Activated B cell treated with CpG ODN at 0.5 μM for 24 hours (primary cell): Measurements from ENCODE around the gene HLTF. TPM values are rescaled to one million over a fixed set of nuclear protein-coding genes. Genes with fewer than 3 reads are reported as not detected.

Experiments used
- ATAC-seq: fragments of 200-7000 bp; cut with Tn5 transposase; one replicate; pipeline ENCODE4 v1.10.0; 2021; ENCODE audit warnings: low read depth, mild to moderate bottlenecking, moderate library complexity
- CTCF ChIA-PET: fragments of 350-600 bp; sonication (Branson Sonifier 250); formaldehyde crosslinking; loops from one replicate; lab custom pipeline; 2021; ENCODE audit warnings: antibody characterized with exemption; lab: Charles Lee
- POLR2A ChIA-PET: fragments of 350-600 bp; sonication (Branson Sonifier 250); formaldehyde crosslinking; loops from one replicate; lab custom pipeline; 2021; ENCODE audit warnings: antibody characterized with exemption; lab: Charles Lee
- DNase-seq: peaks from one replicate; pipeline ENCODE4 v3.0.0; 2022
- H3K27ac Mint-ChIP-seq: one replicate; pipeline ENCODE4 v1.8.0; 2020; ENCODE audit warnings: mixed read lengths
- H3K27me3 Mint-ChIP-seq: one replicate; pipeline ENCODE4 v1.8.0; 2021; ENCODE audit warnings: mixed read lengths
- H3K36me3 Mint-ChIP-seq: one replicate; pipeline ENCODE4 v1.8.0; 2021; ENCODE audit warnings: low read depth, mixed read lengths
- H3K4me1 Mint-ChIP-seq: one replicate; pipeline ENCODE4 v1.8.0; 2021; ENCODE audit warnings: mixed read lengths
- H3K4me3 Mint-ChIP-seq: one replicate; pipeline ENCODE4 v1.8.0; 2020; ENCODE audit warnings: mild to moderate bottlenecking, mixed read lengths
- H3K9me3 Mint-ChIP-seq: one replicate; pipeline ENCODE4 v1.8.0; 2020; ENCODE audit warnings: mixed read lengths
- intact Hi-C: fragments of 100-400 bp; cut with micrococcal nuclease; formaldehyde crosslinking; loops from one replicate; pipeline ENCODE4 v1.15.1; 2024
- total RNA-seq: library from RNA; stranded (reverse); gene quantifications from 2 replicates; pipeline ENCODE4 v1.2.3, GENCODE V29; 2022
- TF ChIP-seq, protein P1 (sequence below): fragments of 200-600 bp; IDR thresholded peaks from one replicate; pipeline ENCODE4 v1.8.0; 2022; ENCODE audit warnings: antibody characterized with exemption, mild to moderate bottlenecking

HLTF gene
- total RNA-seq, 1 donor from 2014 or later, result 16.4 TPM

DNA sequence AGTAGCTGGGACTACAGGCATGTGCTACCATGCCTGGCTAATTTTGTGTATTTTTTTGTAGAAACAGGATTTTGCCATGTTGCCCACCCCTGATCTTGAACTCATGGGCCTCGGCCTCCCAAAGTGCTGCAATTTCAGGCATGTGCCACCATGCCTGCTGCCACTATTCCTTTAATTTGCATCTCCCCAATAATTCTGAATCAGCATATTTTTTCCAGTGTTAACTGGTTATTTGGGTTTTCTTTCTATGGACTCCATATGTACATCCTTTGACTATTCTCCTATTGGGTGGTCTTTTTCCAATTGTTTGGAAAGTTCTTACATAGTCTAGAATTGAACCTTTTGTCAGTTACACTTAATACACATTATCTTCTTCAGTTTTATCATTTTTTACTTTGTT is 28.1 kb downstream of the HLTF start:
- Mint-ChIP-seq H3K36me3 (peaks cover 63% of the 10 kb centered on the region), H3K4me1 (no peaks in the 10 kb centered on the region), H3K9me3 (peaks cover 2% of the 10 kb centered on the region), H3K27ac (no peak overlapping the region), H3K4me3 (no peak overlapping the region), H3K27me3 (no peaks in the 10 kb centered on the region)
- intact Hi-C loops, result no loop called here
- POLR2A ChIA-PET, result no interaction called here
- TF ChIP-seq, protein P1, sequence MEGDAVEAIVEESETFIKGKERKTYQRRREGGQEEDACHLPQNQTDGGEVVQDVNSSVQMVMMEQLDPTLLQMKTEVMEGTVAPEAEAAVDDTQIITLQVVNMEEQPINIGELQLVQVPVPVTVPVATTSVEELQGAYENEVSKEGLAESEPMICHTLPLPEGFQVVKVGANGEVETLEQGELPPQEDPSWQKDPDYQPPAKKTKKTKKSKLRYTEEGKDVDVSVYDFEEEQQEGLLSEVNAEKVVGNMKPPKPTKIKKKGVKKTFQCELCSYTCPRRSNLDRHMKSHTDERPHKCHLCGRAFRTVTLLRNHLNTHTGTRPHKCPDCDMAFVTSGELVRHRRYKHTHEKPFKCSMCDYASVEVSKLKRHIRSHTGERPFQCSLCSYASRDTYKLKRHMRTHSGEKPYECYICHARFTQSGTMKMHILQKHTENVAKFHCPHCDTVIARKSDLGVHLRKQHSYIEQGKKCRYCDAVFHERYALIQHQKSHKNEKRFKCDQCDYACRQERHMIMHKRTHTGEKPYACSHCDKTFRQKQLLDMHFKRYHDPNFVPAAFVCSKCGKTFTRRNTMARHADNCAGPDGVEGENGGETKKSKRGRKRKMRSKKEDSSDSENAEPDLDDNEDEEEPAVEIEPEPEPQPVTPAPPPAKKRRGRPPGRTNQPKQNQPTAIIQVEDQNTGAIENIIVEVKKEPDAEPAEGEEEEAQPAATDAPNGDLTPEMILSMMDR, result no peak
- DNase-seq (no peak), ATAC-seq (no peak)
- CTCF ChIA-PET, result no interaction called here

DNA sequence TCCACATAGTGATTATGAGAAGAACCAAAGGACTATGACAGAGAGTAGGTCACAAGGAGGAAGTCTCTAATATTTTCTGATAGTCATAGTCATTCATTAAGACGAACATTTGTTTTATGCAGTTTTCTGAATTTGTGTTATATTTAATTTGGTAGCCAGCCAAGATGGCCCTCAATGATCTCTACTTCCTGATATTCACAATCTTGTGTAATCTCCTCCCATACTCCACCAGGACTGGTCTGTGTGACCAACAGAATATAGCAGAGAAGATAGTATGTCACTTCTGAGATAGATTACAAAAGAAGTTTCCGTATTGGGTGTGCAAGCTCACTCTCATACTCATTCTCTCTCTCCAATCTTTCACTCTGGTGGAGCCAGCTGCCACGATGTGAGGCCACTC is 30.8 kb downstream of the HLTF start:
- ChIA-PET CTCF (no interaction called here), POLR2A (no interaction called here)
- H3K9me3 Mint-ChIP-seq, result peaks cover 2% of the 10 kb centered on the region
- no peak overlapping the region for H3K27ac Mint-ChIP-seq
- H3K36me3 Mint-ChIP-seq, result peaks cover 70% of the 10 kb centered on the region
- H3K27me3 Mint-ChIP-seq, result no peaks in the 10 kb centered on the region
- intact Hi-C loops, result no loop called here
- H3K4me1 Mint-ChIP-seq, result no peaks in the 10 kb centered on the region
- H3K4me3 Mint-ChIP-seq, result no peak overlapping the region
- TF ChIP-seq, protein P1, result no peak
- DNase-seq (no peak), ATAC-seq (no peak)

DNA sequence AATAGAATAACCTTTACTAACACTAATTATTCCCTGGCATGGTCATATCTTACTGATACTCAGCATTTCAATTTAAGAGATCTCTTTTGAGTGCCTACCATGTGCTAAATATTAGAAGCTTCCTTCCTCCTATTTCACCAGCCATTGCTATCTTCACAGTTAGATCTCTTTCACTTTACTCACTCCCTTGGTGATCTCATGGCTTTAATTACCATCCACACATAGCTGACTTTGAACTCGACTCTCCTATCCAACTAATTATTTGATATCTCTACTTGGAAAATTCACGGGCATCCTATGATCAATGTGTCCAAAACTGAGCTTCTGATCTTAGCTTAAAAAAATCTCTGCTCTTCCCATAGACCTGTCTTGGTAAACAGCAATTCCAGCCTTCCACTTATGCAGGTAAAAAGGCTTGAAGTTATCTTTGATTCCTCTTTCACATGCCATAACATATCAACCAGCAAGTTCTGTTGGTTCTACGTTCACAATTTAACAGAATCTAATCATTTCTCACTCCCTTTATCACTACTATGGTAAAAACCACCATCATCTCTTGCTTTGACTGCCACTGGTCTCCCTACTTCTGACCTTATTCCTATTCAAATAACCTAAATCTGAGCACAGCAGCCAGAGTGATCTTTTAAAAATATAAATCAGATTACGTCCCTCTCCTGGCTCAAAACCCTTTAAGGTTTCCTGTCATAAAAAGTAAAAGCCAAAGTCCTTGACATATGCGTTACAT is 41.8 kb downstream of the HLTF start:
- POLR2A ChIA-PET, result no interaction called here
- CTCF ChIA-PET, result no interaction called here
- H3K27ac Mint-ChIP-seq, result no peak overlapping the region

DNA sequence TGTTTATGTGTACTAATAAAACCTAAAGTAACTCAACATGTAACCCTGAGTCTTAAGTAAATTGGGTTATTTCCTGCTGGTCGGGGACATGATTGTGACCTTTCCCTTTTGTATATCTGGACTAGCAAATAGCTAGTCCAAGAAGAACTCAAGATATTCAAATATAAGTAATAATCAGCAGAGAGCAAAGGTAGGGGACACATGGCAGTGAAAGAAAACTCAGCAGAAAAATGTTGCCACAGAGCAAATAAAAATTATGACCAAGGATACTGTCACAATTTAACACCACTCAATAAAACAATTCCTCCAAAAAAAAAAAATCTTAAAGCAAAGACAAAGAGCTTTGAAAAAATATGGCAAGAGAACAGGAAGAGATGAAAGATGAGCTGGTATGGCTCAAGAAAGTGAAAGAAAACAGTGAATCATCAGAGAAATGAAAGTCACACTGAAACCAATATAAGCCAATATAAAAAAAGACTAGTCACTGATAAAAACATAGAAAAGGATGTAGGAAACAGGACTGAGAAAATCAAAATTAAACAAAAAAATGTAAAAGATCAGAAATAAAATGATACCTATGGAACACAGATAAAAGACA is 43.4 kb downstream of the HLTF start:
- CTCF ChIA-PET, result interaction anchor here (0.7 kb wide), 1 partner anchor 95 kb away, joined by 3 read pairs; no protein-coding TSS in a partner anchor
- ATAC-seq, result no peak
- Mint-ChIP-seq H3K27ac (peak overlapping the region; percentile 33), H3K4me1 (peaks cover 6% of the 10 kb centered on the region), H3K36me3 (peaks cover 57% of the 10 kb centered on the region), H3K4me3 (no peak overlapping the region), H3K9me3 (no peaks in the 10 kb centered on the region), H3K27me3 (no peaks in the 10 kb centered on the region)
- intact Hi-C loops, result no loop called here
- TF ChIP-seq, protein P1, result no peak
- no peak for DNase-seq
- POLR2A ChIA-PET, result no interaction called here

More for the DNA sequence above, 41.8 kb downstream of the HLTF start:
- H3K4me1 Mint-ChIP-seq, result peaks cover 6% of the 10 kb centered on the region
- no peak for DNase-seq
- H3K9me3 Mint-ChIP-seq, result no peaks in the 10 kb centered on the region
- ATAC-seq, result no peak
- TF ChIP-seq, protein P1, result no peak
- peaks cover 55% of the 10 kb centered on the region for H3K36me3 Mint-ChIP-seq
- H3K4me3 Mint-ChIP-seq, result no peak overlapping the region
- no peaks in the 10 kb centered on the region for H3K27me3 Mint-ChIP-seq
- intact Hi-C loops, result no loop called here

DNA sequence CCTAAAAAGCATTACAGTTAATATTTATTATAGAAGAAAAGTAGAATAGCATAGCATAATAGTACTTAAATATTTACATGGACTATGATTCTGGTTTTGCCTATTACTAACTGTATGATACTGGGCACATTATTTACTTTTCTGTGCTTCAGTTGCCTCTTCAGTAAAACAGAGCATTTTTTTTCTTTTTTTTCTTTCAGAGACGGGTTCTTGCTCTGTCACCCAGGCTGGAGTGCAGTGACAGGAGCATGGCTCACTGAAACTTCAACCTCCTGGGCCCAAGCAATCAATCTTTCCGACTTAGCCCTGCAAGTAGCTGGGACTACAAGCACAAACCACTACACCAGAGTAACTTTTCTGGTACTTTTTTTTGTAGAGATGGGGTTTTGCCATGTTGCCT is 48.0 kb downstream of the HLTF start:
- Mint-ChIP-seq H3K4me1 (peaks cover 6% of the 10 kb centered on the region), H3K9me3 (no peaks in the 10 kb centered on the region), H3K27ac (no peak overlapping the region), H3K36me3 (peaks cover 46% of the 10 kb centered on the region), H3K27me3 (no peaks in the 10 kb centered on the region), H3K4me3 (no peak overlapping the region)
- intact Hi-C loops, result no loop called here
- TF ChIP-seq, protein P1, result no peak
- ChIA-PET CTCF (no interaction called here), POLR2A (no interaction called here)
- ATAC-seq (no peak), DNase-seq (no peak)
